GM23248 (cell line): Measurements from ENCODE around the gene PTPRF.

Experiments
- EZH2 ChIP-seq: fragments of 200-600 bp; sonication (generic); IDR thresholded peaks from 2 replicates; pipeline ENCODE4 v1.6.1; 2018; ENCODE audit warnings: antibody characterized with exemption, mild to moderate bottlenecking; ENCODE audit not compliant: insufficient read depth, poor library complexity, severe bottlenecking
- EZH2phosphoT487 ChIP-seq: fragments of 200-600 bp; sonication (generic); IDR thresholded peaks from 2 replicates; pipeline ENCODE4 v1.6.1; 2018; ENCODE audit warnings: antibody characterized with exemption, moderate library complexity, mild to moderate bottlenecking, low read depth; ENCODE audit not compliant: insufficient read depth

DNA sequence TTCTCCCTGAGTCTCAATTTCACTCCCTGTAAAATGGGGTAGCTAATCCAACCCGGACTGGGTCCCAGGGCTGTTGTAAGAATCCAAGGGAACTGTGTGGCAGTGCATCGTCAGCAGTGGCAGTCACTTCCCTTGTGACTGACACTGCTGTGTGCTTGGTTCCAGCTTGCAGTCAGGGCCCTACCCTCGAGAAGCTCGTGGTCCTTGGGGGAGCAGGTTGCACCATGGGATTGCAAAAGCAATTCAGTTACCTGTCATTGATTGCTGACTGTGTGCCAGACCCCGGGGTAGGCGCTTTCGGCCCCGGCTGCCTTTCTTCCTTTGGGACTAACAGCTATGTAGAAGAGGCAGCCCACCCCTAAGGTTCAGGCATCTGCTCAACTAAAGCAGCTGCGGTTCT, 2.9 kb downstream of the PTPRF start:
- no peak for TF ChIP-seq EZH2
- no peak for TF ChIP-seq EZH2phosphoT487
